ENCODE data around the gene BTBD9. TPM values are rescaled to one million over a fixed set of nuclear protein-coding genes. Genes with fewer than 3 reads are reported as not detected.
"Not testable (repeated sequence)": the region's sequence is repeated elsewhere in the genome, so short reads cannot be mapped to it uniquely, and the experiment has no call there.

BTBD9 gene
- total RNA-seq, 1 experiment from 2014 or later: 8.9 TPM

- Histone ChIP-seq H3K4me2 (ENCODE audit: insufficient read depth, insufficient read length, low read length) (no peak overlapping the region), H3K9me3 (ENCODE audit: control insufficient read depth, low read depth, low read length) (no peaks in the 10 kb centered on the region), H2BK20ac (ENCODE audit: low read depth, low read length, poor library complexity, severe bottlenecking) (no peak overlapping the region), H3K79me1 (ENCODE audit: insufficient read depth, low read depth, low read length, poor library complexity, severe bottlenecking) (no peaks in the 10 kb centered on the region), H4K8ac (replicated peaks; ENCODE audit: insufficient read length, low read depth, low read length) (no peak overlapping the region), H2BK15ac (ENCODE audit: low read depth, low read length) (no peak overlapping the region), H3K79me2 (ENCODE audit: insufficient read depth, low read length) (no peaks in the 10 kb centered on the region), H3T11ph (ENCODE audit: low read length) (no peak overlapping the region), H3K9ac (ENCODE audit: extremely low read depth, insufficient read length, low read length) (no peak overlapping the region), H2BK12ac (ENCODE audit: insufficient read length, low read depth, low read length) (no peak overlapping the region), H2BK120ac (ENCODE audit: low read depth, low read length, poor library complexity, severe bottlenecking) (no peak overlapping the region), H4K5ac (ENCODE audit: insufficient read length, low read depth, low read length) (no peak overlapping the region), H2AFZ (ENCODE audit: low read length) (no peak overlapping the region), H3K56ac (ENCODE audit: insufficient read length, low read depth, low read length) (no peak overlapping the region), H3K23me2 (ENCODE audit: insufficient read length, low read depth, low read length, poor library complexity, severe bottlenecking) (no peaks in the 10 kb centered on the region), H3K4ac (ENCODE audit: low read depth, low read length) (no peak overlapping the region), H3K27ac (ENCODE audit: insufficient read length, low read depth, low read length) (no peak overlapping the region), H3K18ac (ENCODE audit: insufficient read length, low read depth, low read length) (no peak overlapping the region), H3K4me1 (ENCODE audit: insufficient read depth, low read length) (no peaks in the 10 kb centered on the region), H4K91ac (ENCODE audit: insufficient read length, low read depth, low read length) (no peak overlapping the region), H3K14ac (ENCODE audit: insufficient read depth, low read length) (no peak overlapping the region), H2AK5ac (ENCODE audit: insufficient read length, low read length) (no peak overlapping the region), H2BK5ac (ENCODE audit: insufficient read length, low read length) (no peak overlapping the region), H3K27me3 (ENCODE audit: insufficient read depth, low read length) (no peaks in the 10 kb centered on the region), H3K23ac (ENCODE audit: insufficient read length, low read depth, low read length) (no peak overlapping the region), H4K20me1 (ENCODE audit: control insufficient read depth, insufficient read depth, insufficient read length) (no peaks in the 10 kb centered on the region)
- no CpG with 5 or more reads among the region's 1 CpG for WGBS (ENCODE audit: extremely low coverage, insufficient read length, low lambda C conversion rate)
- no peak for TF ChIP-seq CTCF (conservative IDR thresholded peaks at IDR 0.05)
- H3K4me3 Mint-ChIP-seq: no peak overlapping the region
- peaks cover 11 to 15% of the 10 kb centered on the region in 2 experiments for H3K4me1 Mint-ChIP-seq
- peaks cover 0 to 8% of the 10 kb centered on the region in 2 experiments; a peak in 4 of 5 replicates for H3K9me3 Mint-ChIP-seq
- no peak for DNase-seq
- no peak overlapping the region for H3K27ac Mint-ChIP-seq
- no peaks in the 10 kb centered on the region for H3K27me3 Mint-ChIP-seq (ENCODE audit: low read depth)
- 0 out of 7 replicates have a peak, but pooled peaks cover 0 to 4% (median 0%) of the 10 kb centered on the region in 3 experiments for H3K36me3 Mint-ChIP-seq (ENCODE audit: insufficient read depth in 1 of 3, low read depth in 3 of 3)
These were observed 14.5 kb downstream of the BTBD9 start for GRCh38 chr6:38625217-38625616.

GRCh38 chr6:38619342-38619741 is 20.4 kb downstream of the BTBD9 start:
- not testable (repeated sequence) for H3K4me2 ChIP-seq (ENCODE audit: insufficient read depth, insufficient read length, low read length); H2BK5ac ChIP-seq (ENCODE audit: insufficient read length, low read length); H4K20me1 ChIP-seq (ENCODE audit: control insufficient read depth, insufficient read depth, insufficient read length); H3K23ac ChIP-seq (ENCODE audit: insufficient read length, low read depth, low read length); H3K14ac ChIP-seq (ENCODE audit: insufficient read depth, low read length); H3K4me1 ChIP-seq (ENCODE audit: insufficient read depth, low read length); H3K27ac Mint-ChIP-seq; H2BK15ac ChIP-seq (ENCODE audit: low read depth, low read length); H3K23me2 ChIP-seq (ENCODE audit: insufficient read length, low read depth, low read length, poor library complexity, severe bottlenecking); H3K79me1 ChIP-seq (ENCODE audit: insufficient read depth, low read depth, low read length, poor library complexity, severe bottlenecking); H4K5ac ChIP-seq (ENCODE audit: insufficient read length, low read depth, low read length); H3K4ac ChIP-seq (ENCODE audit: low read depth, low read length); H3K27me3 Mint-ChIP-seq (ENCODE audit: low read depth); H3K27ac ChIP-seq (ENCODE audit: insufficient read length, low read depth, low read length); H3K4me3 Mint-ChIP-seq; H2BK20ac ChIP-seq (ENCODE audit: low read depth, low read length, poor library complexity, severe bottlenecking); H3K9me3 Mint-ChIP-seq; H3K9ac ChIP-seq (ENCODE audit: extremely low read depth, insufficient read length, low read length); H3K56ac ChIP-seq (ENCODE audit: insufficient read length, low read depth, low read length); H3K18ac ChIP-seq (ENCODE audit: insufficient read length, low read depth, low read length); H2BK120ac ChIP-seq (ENCODE audit: low read depth, low read length, poor library complexity, severe bottlenecking); H3K79me2 ChIP-seq (ENCODE audit: insufficient read depth, low read length); H2AFZ ChIP-seq (ENCODE audit: low read length); H4K91ac ChIP-seq (ENCODE audit: insufficient read length, low read depth, low read length); H2BK12ac ChIP-seq (ENCODE audit: insufficient read length, low read depth, low read length); DNase-seq; H3T11ph ChIP-seq (ENCODE audit: low read length); H3K27me3 ChIP-seq (ENCODE audit: insufficient read depth, low read length); H3K36me3 Mint-ChIP-seq (ENCODE audit: insufficient read depth in 1 of 3, low read depth in 3 of 3); H4K8ac ChIP-seq (replicated peaks; ENCODE audit: insufficient read length, low read depth, low read length); H2AK5ac ChIP-seq (ENCODE audit: insufficient read length, low read length); H3K9me3 ChIP-seq (ENCODE audit: control insufficient read depth, low read depth, low read length)
- H3K4me1 Mint-ChIP-seq: peaks cover 24 to 34% of the 10 kb centered on the region in 2 experiments
- no CpG with 5 or more reads among the region's 1 CpG for WGBS (ENCODE audit: extremely low coverage, insufficient read length, low lambda C conversion rate)

Data from H9 (cell line).